ENCODE results near the gene SYNE2. TPM values are rescaled to one million over a fixed set of nuclear protein-coding genes. Genes with fewer than 3 reads are reported as not detected.

The SYNE2 gene
- total RNA-seq, 1 experiment from 2014 or later: 94.2 TPM

DNA sequence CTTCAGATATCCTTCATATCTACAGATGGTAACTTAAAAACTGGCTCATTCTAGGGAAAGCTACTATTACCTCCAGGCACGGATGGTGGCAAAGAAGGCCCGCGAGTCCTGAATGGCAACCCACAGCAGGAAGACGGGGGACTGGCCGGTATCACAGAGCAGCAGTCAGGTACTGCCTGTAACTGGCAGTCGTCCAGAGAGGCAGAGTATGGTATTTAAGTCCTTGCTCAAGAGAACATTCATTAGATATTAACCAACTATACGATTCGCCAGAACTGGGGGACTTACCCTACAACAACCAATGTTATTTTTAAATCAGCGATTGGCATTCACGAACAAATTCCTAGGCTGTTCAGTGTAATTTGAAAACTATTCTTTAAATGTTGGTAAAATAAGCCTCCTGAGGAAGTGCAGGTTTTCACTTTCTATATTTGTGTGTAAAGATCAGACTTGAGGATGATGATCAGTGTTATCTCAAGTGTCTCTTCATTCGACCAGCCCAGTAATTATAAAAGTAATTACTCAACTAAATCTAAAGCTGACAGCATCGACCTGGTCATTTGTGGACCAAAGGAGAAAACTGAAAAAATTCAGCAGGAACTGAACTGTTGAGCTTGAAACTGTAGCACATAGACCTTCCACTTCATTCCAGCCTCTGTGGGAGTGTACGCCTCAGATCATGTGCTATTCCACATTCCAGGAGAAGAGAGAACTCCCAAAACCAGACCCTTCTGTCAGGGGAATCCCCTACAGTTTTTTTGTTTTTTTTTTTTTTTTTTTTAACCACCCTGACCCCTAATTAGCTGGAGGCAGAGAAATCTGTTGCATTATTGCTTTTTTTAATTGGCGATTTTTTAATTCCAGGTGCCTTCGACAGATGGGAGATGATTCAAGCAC is 365.8 kb downstream of the SYNE2 start:
- no TSS peak for BruUV-seq (replicated peaks)
- no peak for DNase-seq
- Histone ChIP-seq H3K36me3 (ENCODE audit: low read depth) (no peaks in the 10 kb centered on the region), H3F3A (ENCODE audit: insufficient read depth, low read depth) (no peaks in the 10 kb centered on the region), H3K9me2 (ENCODE audit: insufficient read depth) (no peaks in the 10 kb centered on the region), H3K9me3 (ENCODE audit: insufficient read depth, low read depth) (no peaks in the 10 kb centered on the region), H3K4me2 (no peak overlapping the region), H3K4me3 (no peak overlapping the region), H3K4me1 (replicated peaks; ENCODE audit: insufficient read depth) (no peaks in the 10 kb centered on the region), H4K20me1 (ENCODE audit: insufficient read depth) (no peaks in the 10 kb centered on the region), H3K27ac (no peak overlapping the region), H2AFZ (no peak overlapping the region), H3K27me3 (ENCODE audit: insufficient read depth, low read depth) (no peaks in the 10 kb centered on the region), H3K79me2 (ENCODE audit: low read depth) (no peaks in the 10 kb centered on the region)
- intact Hi-C loops (cut with micrococcal nuclease; ENCODE audit: unreplicated experiment): no loop called here
- CTCF ChIA-PET: no interaction called here
- POLR2A ChIA-PET (ENCODE audit: unreplicated experiment): interaction anchor here (0.7 kb wide), 1 partner anchor 849 kb away, joined by 4 read pairs; no protein-coding TSS in a partner anchor
- TF ChIP-seq EZH2 (IDR thresholded peaks at IDR 0.05; ENCODE audit: low read depth): no peak
- TF ChIP-seq, protein P1, sequence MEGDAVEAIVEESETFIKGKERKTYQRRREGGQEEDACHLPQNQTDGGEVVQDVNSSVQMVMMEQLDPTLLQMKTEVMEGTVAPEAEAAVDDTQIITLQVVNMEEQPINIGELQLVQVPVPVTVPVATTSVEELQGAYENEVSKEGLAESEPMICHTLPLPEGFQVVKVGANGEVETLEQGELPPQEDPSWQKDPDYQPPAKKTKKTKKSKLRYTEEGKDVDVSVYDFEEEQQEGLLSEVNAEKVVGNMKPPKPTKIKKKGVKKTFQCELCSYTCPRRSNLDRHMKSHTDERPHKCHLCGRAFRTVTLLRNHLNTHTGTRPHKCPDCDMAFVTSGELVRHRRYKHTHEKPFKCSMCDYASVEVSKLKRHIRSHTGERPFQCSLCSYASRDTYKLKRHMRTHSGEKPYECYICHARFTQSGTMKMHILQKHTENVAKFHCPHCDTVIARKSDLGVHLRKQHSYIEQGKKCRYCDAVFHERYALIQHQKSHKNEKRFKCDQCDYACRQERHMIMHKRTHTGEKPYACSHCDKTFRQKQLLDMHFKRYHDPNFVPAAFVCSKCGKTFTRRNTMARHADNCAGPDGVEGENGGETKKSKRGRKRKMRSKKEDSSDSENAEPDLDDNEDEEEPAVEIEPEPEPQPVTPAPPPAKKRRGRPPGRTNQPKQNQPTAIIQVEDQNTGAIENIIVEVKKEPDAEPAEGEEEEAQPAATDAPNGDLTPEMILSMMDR (conservative IDR thresholded peaks at IDR 0.05): no peak

DNA sequence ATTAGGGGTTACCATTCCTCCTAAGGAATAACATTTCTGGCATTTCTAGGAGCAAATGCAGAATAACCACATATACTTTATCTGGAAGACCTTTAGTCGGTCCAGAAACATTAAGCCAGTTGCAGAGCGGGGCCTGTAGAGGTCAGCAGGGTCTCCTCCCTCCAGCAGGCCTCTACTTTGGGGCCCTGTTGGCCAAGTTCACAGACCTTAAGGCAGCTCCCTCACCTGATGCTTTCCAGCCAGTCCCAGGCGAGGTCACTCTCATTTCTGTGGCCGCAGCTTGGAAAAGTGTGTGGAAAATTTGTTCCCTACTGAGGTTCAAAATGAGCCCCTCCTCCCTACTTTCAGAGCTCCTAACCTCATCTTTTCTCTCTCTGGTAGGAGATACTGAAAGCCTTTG is 367.3 kb downstream of the SYNE2 start:
- H3K27me3 ChIP-seq (ENCODE audit: insufficient read depth, low read depth): no peaks in the 10 kb centered on the region
- no peaks in the 10 kb centered on the region for H3K4me1 ChIP-seq (replicated peaks; ENCODE audit: insufficient read depth)
- H2AFZ ChIP-seq: no peak overlapping the region
- no peaks in the 10 kb centered on the region for H3K9me3 ChIP-seq (ENCODE audit: insufficient read depth, low read depth)
- no peaks in the 10 kb centered on the region for H3K36me3 ChIP-seq (ENCODE audit: low read depth)
- no peak overlapping the region for H3K4me3 ChIP-seq
- no TSS peak for BruUV-seq (replicated peaks)
- no peaks in the 10 kb centered on the region for H3K9me2 ChIP-seq (ENCODE audit: insufficient read depth)
- no peaks in the 10 kb centered on the region for H3K79me2 ChIP-seq (ENCODE audit: low read depth)
- no peak for DNase-seq
- ChIA-PET CTCF (no interaction called here), POLR2A (ENCODE audit: unreplicated experiment) (no interaction called here)
- H3K27ac ChIP-seq: no peak overlapping the region
- no peaks in the 10 kb centered on the region for H4K20me1 ChIP-seq (ENCODE audit: insufficient read depth)
- intact Hi-C loops (cut with micrococcal nuclease; ENCODE audit: unreplicated experiment): no loop called here
- TF ChIP-seq EZH2 (IDR thresholded peaks at IDR 0.05; ENCODE audit: low read depth): no peak
- TF ChIP-seq, protein P1 (conservative IDR thresholded peaks at IDR 0.05): no peak
- H3K4me2 ChIP-seq: no peak overlapping the region
- H3F3A ChIP-seq (ENCODE audit: insufficient read depth, low read depth): no peaks in the 10 kb centered on the region

DNA sequence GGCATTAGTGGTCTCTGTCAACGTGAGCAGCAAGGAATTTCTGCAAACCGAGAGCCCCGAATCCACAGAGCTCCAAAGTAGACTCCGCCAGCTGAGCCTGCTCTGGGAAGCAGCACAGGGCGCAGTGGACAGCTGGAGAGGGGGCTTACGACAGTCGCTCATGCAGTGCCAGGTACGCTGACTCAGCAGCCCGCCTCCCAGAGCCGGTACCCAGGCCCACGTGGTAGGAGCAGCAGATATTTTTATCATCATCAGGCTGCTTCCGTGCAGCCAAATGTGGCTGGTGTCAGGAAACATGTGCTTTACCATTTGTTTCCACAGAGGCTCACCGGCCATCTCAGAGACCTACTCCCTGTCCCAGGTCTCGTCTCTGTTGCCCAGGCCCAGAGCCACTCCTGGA is 367.7 kb downstream of the SYNE2 start:
- Histone ChIP-seq H3K27ac (no peak overlapping the region), H4K20me1 (ENCODE audit: insufficient read depth) (no peaks in the 10 kb centered on the region), H3F3A (ENCODE audit: insufficient read depth, low read depth) (no peaks in the 10 kb centered on the region), H3K9me3 (ENCODE audit: insufficient read depth, low read depth) (no peaks in the 10 kb centered on the region), H3K4me1 (replicated peaks; ENCODE audit: insufficient read depth) (no peaks in the 10 kb centered on the region), H2AFZ (no peak overlapping the region), H3K36me3 (ENCODE audit: low read depth) (no peaks in the 10 kb centered on the region), H3K9me2 (ENCODE audit: insufficient read depth) (no peaks in the 10 kb centered on the region), H3K27me3 (ENCODE audit: insufficient read depth, low read depth) (no peaks in the 10 kb centered on the region), H3K4me3 (no peak overlapping the region), H3K79me2 (ENCODE audit: low read depth) (no peaks in the 10 kb centered on the region), H3K4me2 (no peak overlapping the region)
- intact Hi-C loops (cut with micrococcal nuclease; ENCODE audit: unreplicated experiment): no loop called here
- ChIA-PET CTCF (no interaction called here), POLR2A (ENCODE audit: unreplicated experiment) (interaction anchor here (0.5 kb wide), 1 partner anchor 99 kb away, joined by 3 read pairs; no protein-coding TSS in a partner anchor)
- no TSS peak for BruUV-seq (replicated peaks)
- no peak for DNase-seq
- TF ChIP-seq, protein P1 (conservative IDR thresholded peaks at IDR 0.05): no peak
- TF ChIP-seq EZH2 (IDR thresholded peaks at IDR 0.05; ENCODE audit: low read depth): no peak

Measured in PC-9 (cell line).